ENCODE results near the gene LRMDA.

DNA sequence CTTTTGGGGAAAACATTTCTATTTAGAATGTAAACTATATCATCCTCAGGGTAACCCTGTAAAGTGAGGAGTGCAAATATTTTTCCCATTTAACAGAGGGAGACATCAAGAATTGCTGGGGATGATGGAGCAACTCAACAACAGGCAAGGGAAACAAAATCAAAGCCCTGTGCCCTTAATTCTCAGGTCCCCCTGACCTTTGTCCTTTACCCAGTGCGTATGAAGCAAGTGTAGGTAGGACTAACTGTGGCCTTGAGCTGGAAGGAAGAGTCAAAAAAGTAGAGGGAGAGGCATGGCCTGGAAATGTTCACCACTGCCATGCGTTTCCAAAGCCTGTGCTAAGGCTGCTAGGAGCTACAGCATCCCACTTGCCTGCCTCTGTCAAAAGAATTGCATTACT is 896.9 kb downstream of the LRMDA start:
- no peak for TF ChIP-seq NFIC (IDR thresholded peaks at IDR 0.05; ENCODE audit: low read depth, low read length)
- no peak for TF ChIP-seq YBX1 (IDR thresholded peaks at IDR 0.05)
- TF ChIP-seq, protein P1, sequence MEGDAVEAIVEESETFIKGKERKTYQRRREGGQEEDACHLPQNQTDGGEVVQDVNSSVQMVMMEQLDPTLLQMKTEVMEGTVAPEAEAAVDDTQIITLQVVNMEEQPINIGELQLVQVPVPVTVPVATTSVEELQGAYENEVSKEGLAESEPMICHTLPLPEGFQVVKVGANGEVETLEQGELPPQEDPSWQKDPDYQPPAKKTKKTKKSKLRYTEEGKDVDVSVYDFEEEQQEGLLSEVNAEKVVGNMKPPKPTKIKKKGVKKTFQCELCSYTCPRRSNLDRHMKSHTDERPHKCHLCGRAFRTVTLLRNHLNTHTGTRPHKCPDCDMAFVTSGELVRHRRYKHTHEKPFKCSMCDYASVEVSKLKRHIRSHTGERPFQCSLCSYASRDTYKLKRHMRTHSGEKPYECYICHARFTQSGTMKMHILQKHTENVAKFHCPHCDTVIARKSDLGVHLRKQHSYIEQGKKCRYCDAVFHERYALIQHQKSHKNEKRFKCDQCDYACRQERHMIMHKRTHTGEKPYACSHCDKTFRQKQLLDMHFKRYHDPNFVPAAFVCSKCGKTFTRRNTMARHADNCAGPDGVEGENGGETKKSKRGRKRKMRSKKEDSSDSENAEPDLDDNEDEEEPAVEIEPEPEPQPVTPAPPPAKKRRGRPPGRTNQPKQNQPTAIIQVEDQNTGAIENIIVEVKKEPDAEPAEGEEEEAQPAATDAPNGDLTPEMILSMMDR (IDR thresholded peaks at IDR 0.05 in 2 of 3, conservative IDR thresholded peaks at IDR 0.05 in 1 of 3; ENCODE audit: control insufficient read depth in 2 of 3, extremely low read depth in 1 of 3, insufficient read depth in 1 of 3, low read depth in 3 of 3, low read length in 3 of 3), result no peak
- TF ChIP-seq EGR1 (IDR thresholded peaks at IDR 0.05; ENCODE audit: borderline replicate concordance in 1 of 2, low read depth in 2 of 2, low read length in 2 of 2), result no peak
- TF ChIP-seq CHD4 (IDR thresholded peaks at IDR 0.05), result no peak
- no peak for TF ChIP-seq POLR2AphosphoS5 (IDR thresholded peaks at IDR 0.05; ENCODE audit: low read length)
- no peak for TF ChIP-seq GATAD2B (conservative IDR thresholded peaks at IDR 0.05; ENCODE audit: low read depth)
- TF ChIP-seq, protein P2, sequence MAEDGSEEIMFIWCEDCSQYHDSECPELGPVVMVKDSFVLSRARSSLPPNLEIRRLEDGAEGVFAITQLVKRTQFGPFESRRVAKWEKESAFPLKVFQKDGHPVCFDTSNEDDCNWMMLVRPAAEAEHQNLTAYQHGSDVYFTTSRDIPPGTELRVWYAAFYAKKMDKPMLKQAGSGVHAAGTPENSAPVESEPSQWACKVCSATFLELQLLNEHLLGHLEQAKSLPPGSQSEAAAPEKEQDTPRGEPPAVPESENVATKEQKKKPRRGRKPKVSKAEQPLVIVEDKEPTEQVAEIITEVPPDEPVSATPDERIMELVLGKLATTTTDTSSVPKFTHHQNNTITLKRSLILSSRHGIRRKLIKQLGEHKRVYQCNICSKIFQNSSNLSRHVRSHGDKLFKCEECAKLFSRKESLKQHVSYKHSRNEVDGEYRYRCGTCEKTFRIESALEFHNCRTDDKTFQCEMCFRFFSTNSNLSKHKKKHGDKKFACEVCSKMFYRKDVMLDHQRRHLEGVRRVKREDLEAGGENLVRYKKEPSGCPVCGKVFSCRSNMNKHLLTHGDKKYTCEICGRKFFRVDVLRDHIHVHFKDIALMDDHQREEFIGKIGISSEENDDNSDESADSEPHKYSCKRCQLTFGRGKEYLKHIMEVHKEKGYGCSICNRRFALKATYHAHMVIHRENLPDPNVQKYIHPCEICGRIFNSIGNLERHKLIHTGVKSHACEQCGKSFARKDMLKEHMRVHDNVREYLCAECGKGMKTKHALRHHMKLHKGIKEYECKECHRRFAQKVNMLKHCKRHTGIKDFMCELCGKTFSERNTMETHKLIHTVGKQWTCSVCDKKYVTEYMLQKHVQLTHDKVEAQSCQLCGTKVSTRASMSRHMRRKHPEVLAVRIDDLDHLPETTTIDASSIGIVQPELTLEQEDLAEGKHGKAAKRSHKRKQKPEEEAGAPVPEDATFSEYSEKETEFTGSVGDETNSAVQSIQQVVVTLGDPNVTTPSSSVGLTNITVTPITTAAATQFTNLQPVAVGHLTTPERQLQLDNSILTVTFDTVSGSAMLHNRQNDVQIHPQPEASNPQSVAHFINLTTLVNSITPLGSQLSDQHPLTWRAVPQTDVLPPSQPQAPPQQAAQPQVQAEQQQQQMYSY (CRISPR knock-in tag; IDR thresholded peaks at IDR 0.05), result no peak
- no peak for TF ChIP-seq MTA2 (IDR thresholded peaks at IDR 0.05; ENCODE audit: low read depth)
- no peak for TF ChIP-seq ATF7 (IDR thresholded peaks at IDR 0.05; ENCODE audit: low read depth)
- no peak for TF ChIP-seq FOS (IDR thresholded peaks at IDR 0.05; ENCODE audit: borderline replicate concordance, extremely low read depth, insufficient read length)
- no peak for TF ChIP-seq CBX5 (IDR thresholded peaks at IDR 0.05; ENCODE audit: low read depth)
- TF ChIP-seq SRF (IDR thresholded peaks at IDR 0.05; ENCODE audit: low read depth in 2 of 2, low read length in 2 of 2), result no peak

Measured in GM12878 (cell line).